Gastroesophageal sphincter (tissue), 3 donors: ENCODE results near the gene SLC29A4.

ENCODE experiments used
- CTCF ChIP-seq, 4 experiments: fragments of 200-600 bp in 2 of 4; fragments of 450-650 bp in 2 of 4; sonication (generic) in 1 of 4; IDR thresholded peaks; one replicate each; pipeline ENCODE4 v1.5.1; 2017 to 2019; ENCODE audit warnings: antibody characterized with exemption in 4 of 4, mild to moderate bottlenecking in 2 of 4, moderate library complexity in 2 of 4
- POLR2A ChIP-seq, 2 donors: fragments of 450-650 bp; IDR thresholded peaks; one replicate each; pipeline ENCODE4 v1.6.1; 2017; ENCODE audit warnings: antibody characterized with exemption in 2 of 2, mild to moderate bottlenecking in 2 of 2, moderate library complexity in 1 of 2

GRCh38 chr7:5314864-5315263 is 32.1 kb downstream of the SLC29A4 start:
- no peak for TF ChIP-seq CTCF (IDR thresholded peaks at IDR 0.05)
- no peak for TF ChIP-seq POLR2A (IDR thresholded peaks at IDR 0.05)
